ENCODE data around the gene AP1S2. TPM values are rescaled to one million over a fixed set of nuclear protein-coding genes. Genes with fewer than 3 reads are reported as not detected.

The AP1S2 gene
- total RNA-seq, 1 donor from 2014 or later, result 873 TPM

- no peak for DNase-seq (ENCODE audit: low spot score)
- Histone ChIP-seq H3K36me3 (peaks cover 19% of the 10 kb centered on the region), H3K9me3 (ENCODE audit: low read depth) (no peaks in the 10 kb centered on the region), H3K4me3 (no peak overlapping the region), H3K79me2 (ENCODE audit: low read depth) (no peaks in the 10 kb centered on the region), H3F3A (ENCODE audit: low read depth) (peaks cover 3% of the 10 kb centered on the region), H3K4me1 (peaks cover 6% of the 10 kb centered on the region), H3K27me3 (no peaks in the 10 kb centered on the region), H3K9ac (no peak overlapping the region), H3K27ac (no peak overlapping the region), H4K20me1 (ENCODE audit: low read depth) (no peaks in the 10 kb centered on the region), H2AFZ (replicated peaks) (no peak overlapping the region), H3K4me2 (no peak overlapping the region)
- TF ChIP-seq EZH2phosphoT487 (IDR thresholded peaks at IDR 0.05), result no peak
- no peak for TF ChIP-seq EZH2 (IDR thresholded peaks at IDR 0.05)
- no peak for TF ChIP-seq CTCF (IDR thresholded peaks at IDR 0.05)
- Mint-ChIP-seq H3K36me3 (peaks cover 28% of the 10 kb centered on the region), H3K4me3 (no peak overlapping the region), H3K9me3 (no peaks in the 10 kb centered on the region), H3K27ac (no peak overlapping the region), H3K4me1 (no peaks in the 10 kb centered on the region), H3K27me3 (ENCODE audit: insufficient read depth, low read depth) (peaks cover 7% of the 10 kb centered on the region)
These were observed 41.2 kb downstream of the AP1S2 start for GRCh38 chrX:15813416-15813815.

GRCh38 chrX:15812192-15812938 is 42.2 kb downstream of the AP1S2 start:
- DNase-seq (ENCODE audit: low spot score), result no peak
- Histone ChIP-seq H4K20me1 (ENCODE audit: low read depth) (no peaks in the 10 kb centered on the region), H3F3A (ENCODE audit: low read depth) (peaks cover 3% of the 10 kb centered on the region), H3K9ac (no peak overlapping the region), H3K27ac (no peak overlapping the region), H3K4me3 (no peak overlapping the region), H3K4me2 (no peak overlapping the region), H3K79me2 (ENCODE audit: low read depth) (no peaks in the 10 kb centered on the region), H3K4me1 (peaks cover 6% of the 10 kb centered on the region), H3K9me3 (ENCODE audit: low read depth) (no peaks in the 10 kb centered on the region), H2AFZ (replicated peaks) (no peak overlapping the region), H3K36me3 (peaks cover 12% of the 10 kb centered on the region), H3K27me3 (no peaks in the 10 kb centered on the region)
- H3K4me3 Mint-ChIP-seq, result no peak overlapping the region
- H3K27me3 Mint-ChIP-seq (ENCODE audit: insufficient read depth, low read depth), result peaks cover 4% of the 10 kb centered on the region
- H3K4me1 Mint-ChIP-seq, result no peaks in the 10 kb centered on the region
- no peaks in the 10 kb centered on the region for H3K9me3 Mint-ChIP-seq
- no peak overlapping the region for H3K27ac Mint-ChIP-seq
- no peak for TF ChIP-seq EZH2phosphoT487 (IDR thresholded peaks at IDR 0.05)
- no peak for TF ChIP-seq EZH2 (IDR thresholded peaks at IDR 0.05)
- TF ChIP-seq CTCF (IDR thresholded peaks at IDR 0.05), result no peak
- H3K36me3 Mint-ChIP-seq, result peaks cover 27% of the 10 kb centered on the region

GRCh38 chrX:15808254-15808653 is 46.4 kb downstream of the AP1S2 start:
- no peak overlapping the region for H3K9ac ChIP-seq
- H3K4me1 ChIP-seq, result no peaks in the 10 kb centered on the region
- H3K4me3 Mint-ChIP-seq, result no peak overlapping the region
- no peak for TF ChIP-seq CTCF (IDR thresholded peaks at IDR 0.05)
- TF ChIP-seq EZH2 (IDR thresholded peaks at IDR 0.05), result no peak
- TF ChIP-seq EZH2phosphoT487 (IDR thresholded peaks at IDR 0.05), result no peak
- H3K27ac ChIP-seq, result no peak overlapping the region
- H3K79me2 ChIP-seq (ENCODE audit: low read depth), result no peaks in the 10 kb centered on the region
- H2AFZ ChIP-seq (replicated peaks), result no peak overlapping the region
- H4K20me1 ChIP-seq (ENCODE audit: low read depth), result no peaks in the 10 kb centered on the region
- no peaks in the 10 kb centered on the region for H3K4me1 Mint-ChIP-seq
- H3K4me2 ChIP-seq, result no peak overlapping the region
- no peak overlapping the region for H3K4me3 ChIP-seq
- H3K36me3 Mint-ChIP-seq, result peaks cover 29% of the 10 kb centered on the region
- peaks cover 15% of the 10 kb centered on the region for H3K36me3 ChIP-seq
- H3K9me3 Mint-ChIP-seq, result no peaks in the 10 kb centered on the region
- no peaks in the 10 kb centered on the region for H3K9me3 ChIP-seq (ENCODE audit: low read depth)
- H3K27me3 Mint-ChIP-seq (ENCODE audit: insufficient read depth, low read depth), result peaks cover 4% of the 10 kb centered on the region
- H3F3A ChIP-seq (ENCODE audit: low read depth), result no peaks in the 10 kb centered on the region
- H3K27ac Mint-ChIP-seq, result no peak overlapping the region
- DNase-seq (ENCODE audit: low spot score), result no peak
- no peaks in the 10 kb centered on the region for H3K27me3 ChIP-seq
